Testis (tissue), 3 donors: ENCODE results near the gene ARIH1. TPM values are rescaled to one million over a fixed set of nuclear protein-coding genes. Genes with fewer than 3 reads are reported as not detected.

Experiments
- DNase-seq: peaks from one replicate; pipeline ENCODE4 v3.0.0-alpha.2; 2019
- H3K27ac ChIP-seq, 2 donors: fragments of 200-600 bp; sonication (generic); one replicate each; pipeline ENCODE4 v1.5.1; 2019
- H3K27me3 ChIP-seq: fragments of 200-600 bp; sonication (generic); one replicate; pipeline ENCODE4 v1.5.1; 2019
- H3K36me3 ChIP-seq: fragments of 200-600 bp; sonication (generic); one replicate; pipeline ENCODE4 v1.5.1; 2017; ENCODE audit warnings: low read depth; ENCODE audit errors: missing control alignments
- H3K4me1 ChIP-seq: fragments of 200-600 bp; sonication (generic); one replicate; pipeline ENCODE4 v1.5.1; 2019
- H3K4me3 ChIP-seq, 2 donors: fragments of 200-600 bp; sonication (generic); one replicate each; pipeline ENCODE4 v1.5.1; 2017 to 2019
- H3K9me3 ChIP-seq: fragments of 200-600 bp; sonication (generic); one replicate; pipeline ENCODE4 v1.5.1; 2017
- CTCF ChIP-seq, 3 experiments: fragments of 450-650 bp in 2 of 3; fragments of 200-600 bp in 1 of 3; sonication (generic) in 1 of 3; IDR thresholded peaks; one replicate each; pipeline ENCODE4 v1.5.1; 2016 to 2019; ENCODE audit warnings: antibody characterized with exemption in 3 of 3, mild to moderate bottlenecking in 2 of 3, moderate library complexity in 1 of 3
- POLR2A ChIP-seq: fragments of 450-650 bp; IDR thresholded peaks from one replicate; pipeline ENCODE4 v1.6.1; 2017; ENCODE audit warnings: antibody characterized with exemption, mild to moderate bottlenecking, moderate library complexity
- WGBS, 2 donors: methylation state at CpG; one replicate each; pipeline ENCODE4 v1.1.5; 2018; 5-methylcytosine and 5-hydroxymethylcytosine counted together
- intact Hi-C: fragments of 100-400 bp; cut with DNase I; formaldehyde crosslinking; loops from one replicate; pipeline ENCODE4 v1.15.1; 2023; ENCODE audit warnings: low total_unique reads
- polyA plus RNA-seq: library from polyadenylated mRNA; stranded (reverse); fragments of 350-450 nt; fragmentation: Illumina TruSeq; extraction: RNeasy Lipid Tissue Mini Kit (QIAGEN cat#74804); gene quantifications from one replicate; pipeline ENCODE4 v1.2.3, GENCODE V29; 2014; ENCODE audit warnings: low read depth, low replicate concordance; ENCODE audit not compliant: insufficient read depth
- total RNA-seq, 2 donors: library from RNA; depleted of rRNA; stranded (reverse); fragments of >200 nt; gene quantifications; one replicate each; pipeline ENCODE4 v1.2.3, GENCODE V29; 2016

The ARIH1 gene
- total and polyA plus RNA-seq, 3 donors from 2014 or later, result 97.8 to 221 (median 113) TPM

DNA sequence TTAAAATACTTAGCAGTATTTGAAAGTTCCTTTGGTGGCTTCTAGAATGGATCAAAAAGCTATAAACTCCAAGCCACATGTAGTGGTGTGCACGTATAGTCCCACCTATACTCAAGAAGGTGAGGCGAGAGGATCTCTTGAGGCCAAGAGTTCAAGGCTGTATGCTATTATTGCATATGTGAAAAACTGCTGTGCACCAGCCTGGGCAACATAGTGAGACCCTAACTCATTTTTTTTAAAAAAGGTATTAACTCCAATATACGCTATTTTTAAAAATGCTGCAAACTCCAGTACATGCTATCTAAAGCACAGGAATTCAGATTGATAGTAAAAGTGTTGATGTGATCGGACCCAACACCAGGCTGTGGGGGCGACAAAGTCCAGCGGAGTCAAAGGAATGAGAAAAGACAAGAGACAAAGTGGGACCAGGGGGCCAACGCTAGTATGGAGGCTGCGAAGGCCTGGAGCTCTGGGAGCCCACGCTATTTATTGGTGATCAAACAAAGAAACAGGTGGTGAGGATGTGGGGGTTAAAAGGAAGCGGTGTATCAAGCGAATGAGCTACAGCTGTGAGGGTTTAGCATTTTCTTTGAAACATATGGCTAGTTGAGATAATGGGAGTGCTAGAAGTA lies 66.6 kb downstream of the ARIH1 start:
- Histone ChIP-seq H3K9me3 (no peaks in the 10 kb centered on the region), H3K27ac (no peak overlapping the region), H3K4me1 (no peaks in the 10 kb centered on the region), H3K4me3 (no peak overlapping the region), H3K36me3 (no peaks in the 10 kb centered on the region), H3K27me3 (no peaks in the 10 kb centered on the region)
- intact Hi-C loops, result no loop called here
- 96 to 99% methylated on average over 11 of the region's 11 CpGs for WGBS, 2 donors
- TF ChIP-seq CTCF (IDR thresholded peaks at IDR 0.05) (no peak), POLR2A (no peak)
- DNase-seq, result no peak

DNA sequence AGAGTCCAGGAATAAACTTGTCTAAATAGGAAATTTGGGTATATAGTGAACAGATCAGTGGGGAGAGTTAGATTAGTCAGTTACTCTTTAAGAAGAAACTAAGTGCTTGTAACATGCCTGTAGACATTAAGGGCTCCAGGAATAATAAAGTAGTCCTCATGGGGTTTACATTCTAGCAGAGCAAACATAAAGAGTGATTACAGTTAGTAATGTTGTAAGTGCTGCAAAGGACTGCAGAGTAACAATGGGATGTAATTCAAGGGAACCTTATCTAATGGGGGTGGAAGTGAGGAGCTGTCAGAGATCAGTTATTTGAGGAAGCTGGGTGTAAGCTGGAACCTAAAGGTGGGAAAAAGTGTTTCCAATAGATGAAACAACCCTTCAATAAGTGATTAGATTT lies 67.5 kb downstream of the ARIH1 start:
- TF ChIP-seq CTCF (IDR thresholded peaks at IDR 0.05) (no peak), POLR2A (no peak)
- Histone ChIP-seq H3K4me1 (no peaks in the 10 kb centered on the region), H3K36me3 (no peaks in the 10 kb centered on the region), H3K4me3 (no peak overlapping the region), H3K27me3 (no peaks in the 10 kb centered on the region), H3K27ac (no peak overlapping the region), H3K9me3 (no peaks in the 10 kb centered on the region)
- DNase-seq, result no peak
- intact Hi-C loops, result no loop called here

DNA sequence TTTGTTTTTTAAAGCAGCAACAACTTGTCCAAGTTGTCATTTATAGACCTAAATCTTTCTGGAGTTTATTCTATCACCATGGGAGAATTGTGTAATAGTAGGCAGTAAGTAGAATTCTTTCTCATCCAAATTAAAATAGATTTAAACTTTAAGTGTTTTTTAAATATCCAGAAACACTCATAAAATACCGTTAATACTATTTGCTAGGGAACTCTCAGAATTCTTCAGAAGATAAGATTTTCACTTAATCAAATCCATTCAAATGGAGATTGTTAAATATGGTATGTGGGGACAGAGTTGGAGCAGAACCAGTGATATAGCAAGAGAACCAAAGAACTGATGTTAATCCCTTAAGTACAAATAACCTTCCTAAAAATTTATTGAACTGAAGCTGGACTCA lies 71.0 kb downstream of the ARIH1 start:
- H3K4me3 ChIP-seq, result no peak overlapping the region
- H3K27ac ChIP-seq, result no peak overlapping the region
- 82 to 93% methylated on average over 1 of the region's 1 CpG for WGBS, 2 donors
- no peaks in the 10 kb centered on the region for H3K36me3 ChIP-seq
- DNase-seq, result no peak
- TF ChIP-seq POLR2A, result no peak
- no peak for TF ChIP-seq CTCF (IDR thresholded peaks at IDR 0.05)
- no peaks in the 10 kb centered on the region for H3K27me3 ChIP-seq
- H3K9me3 ChIP-seq, result no peaks in the 10 kb centered on the region
- H3K4me1 ChIP-seq, result no peaks in the 10 kb centered on the region
- intact Hi-C loops, result no loop called here

DNA sequence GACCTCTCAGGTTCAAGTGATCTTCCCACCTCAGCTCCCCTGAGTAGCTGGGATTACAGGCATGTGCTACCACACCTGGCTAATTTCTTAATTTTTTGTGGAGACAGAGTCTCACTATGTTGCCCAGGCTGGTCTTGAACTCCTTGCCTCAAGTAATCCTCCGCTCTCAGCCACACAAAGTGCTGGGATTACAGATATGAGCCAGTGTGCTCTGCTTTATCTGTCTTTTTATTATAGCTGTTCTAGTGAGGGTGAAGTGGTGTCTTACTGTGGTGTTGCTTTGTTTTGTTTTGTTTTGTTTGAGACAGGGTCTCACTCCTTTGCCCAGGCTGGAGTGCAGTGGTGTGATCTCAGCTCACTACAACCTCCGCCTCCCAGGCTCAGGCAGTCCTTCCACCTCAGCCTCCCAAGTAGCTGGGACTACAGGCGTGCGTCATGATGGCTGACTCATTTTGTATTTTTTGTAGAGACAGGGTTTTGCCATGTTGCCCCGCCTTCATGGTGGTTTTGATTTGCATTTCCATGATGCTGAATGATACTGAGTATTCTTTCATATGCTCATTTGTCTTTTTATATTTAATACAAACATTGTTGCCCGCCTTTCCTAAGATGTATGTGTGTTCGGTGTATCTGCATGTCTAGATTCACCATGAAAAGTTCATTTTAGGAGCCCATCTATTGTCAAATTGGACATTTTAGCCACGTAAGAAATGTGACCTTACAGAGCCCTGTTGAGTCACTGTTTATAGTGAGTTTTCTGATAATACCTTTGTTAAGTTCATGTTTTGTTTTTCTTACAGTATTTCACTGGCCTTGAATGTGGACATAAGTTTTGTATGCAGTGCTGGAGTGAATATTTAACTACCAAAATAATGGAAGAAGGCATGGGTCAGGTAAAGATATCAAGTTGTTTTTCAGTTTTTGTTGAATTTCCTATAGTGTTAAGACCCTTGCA lies 80.6 kb downstream of the ARIH1 start:
- Histone ChIP-seq H3K4me3 (no peak overlapping the region), H3K4me1 (no peaks in the 10 kb centered on the region), H3K27ac (no peak overlapping the region), H3K36me3 (no peaks in the 10 kb centered on the region), H3K9me3 (no peaks in the 10 kb centered on the region), H3K27me3 (no peaks in the 10 kb centered on the region)
- TF ChIP-seq POLR2A (no peak), CTCF (IDR thresholded peaks at IDR 0.05) (no peak)
- WGBS, 2 donors, result 85 to 92% methylated on average over 8 of the region's 8 CpGs
- intact Hi-C loops, result no loop called here
- DNase-seq, result no peak
